H1 (cell line): ENCODE data around the gene TRAF1. TPM values are rescaled to one million over a fixed set of nuclear protein-coding genes. Genes with fewer than 3 reads are reported as not detected.

Experiments used
- CTCF ChIA-PET: fragments of 300-600 bp; sonication (Branson Sonifier 250); formaldehyde crosslinking; loops from one replicate; lab custom pipeline; 2021; ENCODE audit not compliant: partially characterized antibody; lab: Charles Lee
- POLR2A ChIA-PET: fragments of 300-600 bp; sonication (Branson Sonifier 250); formaldehyde crosslinking; loops from one replicate; lab custom pipeline; 2021; ENCODE audit warnings: inconsistent platforms; ENCODE audit not compliant: partially characterized antibody; lab: Charles Lee
- DNase-seq, 2 experiments: peaks; one replicate each; pipeline versions ENCODE4 v3.0.0 to v3.0.0-alpha.2; 2010 to 2022; ENCODE audit warnings: low spot score in 2 of 2, low read depth in 1 of 2, mixed read lengths in 1 of 2
- FAIRE-seq: peaks from 2 replicates; lab custom pipeline; 2011; peaks lifted over from hg19 to GRCh38; lab: Jason Lieb, UNC
- H2AFZ ChIP-seq: 2 replicates; pipeline ENCODE4 v1.8.1; 2012; ENCODE audit warnings: low read length, inconsistent platforms
- H2AK5ac ChIP-seq: 2 replicates; pipeline ENCODE4 v1.6.1; 2013; ENCODE audit warnings: low read depth, low read length
- H2BK120ac ChIP-seq: replicated peaks from 2 replicates; pipeline ENCODE3; 2013; ENCODE audit warnings: low read depth, low read length, inconsistent platforms
- H2BK12ac ChIP-seq: 2 replicates; pipeline ENCODE4 v1.6.1; 2013; ENCODE audit warnings: low read depth, low read length
- H2BK15ac ChIP-seq: 2 replicates; pipeline ENCODE4 v1.6.1; 2013; ENCODE audit warnings: low read length
- H2BK20ac ChIP-seq: 2 replicates; pipeline ENCODE4 v1.6.1; 2013; ENCODE audit warnings: low read length
- H2BK5ac ChIP-seq: 2 replicates; pipeline ENCODE4 v1.6.1; 2013; ENCODE audit warnings: low read depth, low read length
- H3K14ac ChIP-seq: 2 replicates; pipeline ENCODE4 v1.6.1; 2013; ENCODE audit warnings: inconsistent platforms; ENCODE audit not compliant: insufficient read length
- H3K18ac ChIP-seq: 2 replicates; pipeline ENCODE4 v1.6.1; 2013; ENCODE audit warnings: low read length; ENCODE audit errors: extremely low read depth
- H3K23ac ChIP-seq: 2 replicates; pipeline ENCODE4 v1.6.1; 2013; ENCODE audit warnings: inconsistent platforms; ENCODE audit not compliant: insufficient read length
- H3K23me2 ChIP-seq: 2 replicates; pipeline ENCODE4 v1.6.1; 2013; ENCODE audit warnings: low read depth, low read length
- H3K27ac ChIP-seq: 2 replicates; pipeline ENCODE4 v1.6.1; 2011; ENCODE audit warnings: low read depth, low read length, inconsistent platforms
- H3K27me3 ChIP-seq, 4 experiments: replicated peaks in 1 of 4; 1 replicate in 1 of 4; 2 replicates in 3 of 4; pipeline versions ENCODE4 v1.6.1 to v1.8.1; 2011 to 2013; ENCODE audit warnings: low read length in 3 of 4, mild to moderate bottlenecking in 3 of 4, inconsistent platforms in 2 of 4, mixed read lengths in 2 of 4, moderate library complexity in 1 of 4; ENCODE audit not compliant: control insufficient read depth in 3 of 4, insufficient read depth in 3 of 4; ENCODE audit errors: extremely low read depth in 1 of 4
- H3K36me3 ChIP-seq, 4 experiments: 2 replicates each; pipeline versions ENCODE4 v1.6.1 to v1.8.1; 2011 to 2013; ENCODE audit warnings: mild to moderate bottlenecking in 4 of 4, low read length in 3 of 4, moderate library complexity in 2 of 4, control low read depth in 1 of 4, inconsistent platforms in 1 of 4; ENCODE audit not compliant: insufficient read depth in 4 of 4, control insufficient read depth in 2 of 4
- H3K4ac ChIP-seq: replicated peaks from 2 replicates; pipeline ENCODE3; 2013; ENCODE audit warnings: low read length, low read depth, mixed read lengths, inconsistent platforms; ENCODE audit not compliant: insufficient read length
- H3K4me1 ChIP-seq, 4 experiments: replicated peaks in 1 of 4; 1 replicate in 1 of 4; 2 replicates in 3 of 4; pipeline versions ENCODE4 v1.6.1 to v1.8.1; 2011 to 2013; ENCODE audit warnings: low read length in 3 of 4, inconsistent platforms in 2 of 4, mixed read lengths in 1 of 4; ENCODE audit not compliant: insufficient read depth in 4 of 4, control insufficient read depth in 3 of 4
- H3K4me2 ChIP-seq, 2 experiments: 2 replicates each; pipeline versions ENCODE4 v1.6.1 to v1.8.1; 2011 to 2013; ENCODE audit warnings: low read depth in 2 of 2, low read length in 2 of 2, control low read depth in 1 of 2, inconsistent platforms in 1 of 2, mild to moderate bottlenecking in 1 of 2; ENCODE audit not compliant: insufficient read depth in 1 of 2
- H3K4me3 ChIP-seq, 4 experiments: fragments of 200-600, 300-600 bp in 1 of 4; sonication (generic), shearing (Covaris generic), sonication (Bioruptor Twin) in 1 of 4; 2 replicates each; pipeline versions ENCODE4 v1.5.1 to v1.8.1; 2011 to 2016; ENCODE audit warnings: low read length in 4 of 4, low read depth in 3 of 4, control low read depth in 2 of 4, inconsistent platforms in 2 of 4, mild to moderate bottlenecking in 2 of 4, mixed read lengths in 1 of 4, moderate library complexity in 1 of 4; ENCODE audit not compliant: insufficient read depth in 2 of 4; ENCODE audit errors: extremely low read depth in 1 of 4
- H3K56ac ChIP-seq: replicated peaks from 2 replicates; pipeline ENCODE3; 2013; ENCODE audit warnings: low read depth, mild to moderate bottlenecking, mixed read lengths, low read length, inconsistent platforms; ENCODE audit not compliant: insufficient read length
- H3K79me1 ChIP-seq: 2 replicates; pipeline ENCODE4 v1.6.1; 2013; ENCODE audit warnings: low read depth, low read length, control low read depth
- H3K79me2 ChIP-seq, 2 experiments: 2 replicates each; pipeline versions ENCODE4 v1.6.1 to v1.8.1; 2012 to 2013; ENCODE audit warnings: low read length in 2 of 2, mild to moderate bottlenecking in 2 of 2, inconsistent platforms in 1 of 2; ENCODE audit not compliant: insufficient read depth in 2 of 2, control insufficient read depth in 1 of 2
- H3K9ac ChIP-seq, 4 experiments: replicated peaks in 1 of 4; 1 replicate in 1 of 4; 2 replicates in 3 of 4; pipeline versions ENCODE4 v1.6.1 to v1.8.1; 2011 to 2013; ENCODE audit warnings: low read depth in 3 of 4, low read length in 3 of 4, control low read depth in 2 of 4, mild to moderate bottlenecking in 2 of 4, moderate library complexity in 2 of 4, inconsistent platforms in 1 of 4; ENCODE audit errors: extremely low read depth in 1 of 4
- H3K9me3 ChIP-seq, 2 experiments: 2 replicates each; pipeline versions ENCODE4 v1.6.1 to v1.8.1; 2012 to 2013; ENCODE audit warnings: mild to moderate bottlenecking in 2 of 2, moderate library complexity in 2 of 2, control low read depth in 1 of 2, inconsistent platforms in 1 of 2, low read depth in 1 of 2, low read length in 1 of 2, mixed read lengths in 1 of 2; ENCODE audit not compliant: insufficient read depth in 2 of 2
- H4K20me1 ChIP-seq, 2 experiments: replicated peaks in 1 of 2; 2 replicates each; pipeline versions ENCODE3 to v1.8.1; 2011 to 2013; ENCODE audit warnings: inconsistent platforms in 2 of 2, low read length in 2 of 2, mild to moderate bottlenecking in 1 of 2; ENCODE audit not compliant: insufficient read depth in 2 of 2, control insufficient read depth in 1 of 2
- H4K5ac ChIP-seq: 2 replicates; pipeline ENCODE4 v1.6.1; 2013; ENCODE audit warnings: low read length, low read depth, mixed read lengths, inconsistent platforms; ENCODE audit not compliant: insufficient read length
- H4K8ac ChIP-seq: 2 replicates; pipeline ENCODE4 v1.8.0; 2013; ENCODE audit warnings: mild to moderate bottlenecking, moderate library complexity, low read length, inconsistent platforms; ENCODE audit not compliant: insufficient read depth; ENCODE audit errors: extremely low read depth
- H4K91ac ChIP-seq: replicated peaks from 2 replicates; pipeline ENCODE3; 2013; ENCODE audit warnings: low read length, mixed read lengths, inconsistent platforms; ENCODE audit not compliant: insufficient read length
- ATF3 ChIP-seq: IDR thresholded peaks from 2 replicates; pipeline ENCODE4 v1.6.1; 2011; ENCODE audit warnings: low read depth, mild to moderate bottlenecking, low read length; ENCODE audit not compliant: insufficient read depth
- CBX8 ChIP-seq: fragments of 300-800, 300-1000 bp; sonication (generic); IDR thresholded peaks from 2 replicates; pipeline ENCODE4 v1.7.1; 2016; ENCODE audit warnings: low read depth, low read length, borderline replicate concordance
- RAD21 ChIP-seq, 2 experiments: IDR thresholded peaks in 1 of 2; conservative IDR thresholded peaks in 1 of 2; 2 replicates each; pipeline ENCODE4 v1.6.1; 2011; ENCODE audit warnings: low read depth in 2 of 2, low read length in 2 of 2, improper control_type of control experiment in 1 of 2, inconsistent platforms in 1 of 2, mild to moderate bottlenecking in 1 of 2, moderate library complexity in 1 of 2
- RXRA ChIP-seq: IDR thresholded peaks from 2 replicates; pipeline ENCODE4 v1.6.1; 2011; ENCODE audit warnings: low read depth, mild to moderate bottlenecking, low read length, moderate library complexity; ENCODE audit not compliant: insufficient read depth
- WGBS, 2 experiments: shearing (Covaris generic) in 1 of 2; methylation state at CpG; one replicate each; pipeline versions ENCODE4 v1.1.6 to v1.1.7; 2013 to 2015; ENCODE audit warnings: low lambda C conversion rate in 2 of 2, mixed read lengths in 2 of 2, inconsistent platforms in 1 of 2, low coverage in 1 of 2, missing lambda C conversion rate in 1 of 2; ENCODE audit not compliant: insufficient replicate concordance in 2 of 2, insufficient coverage in 1 of 2, insufficient read length in 1 of 2; ENCODE audit errors: extremely low coverage in 1 of 2, missing lambda C conversion rate in 1 of 2; 5-methylcytosine and 5-hydroxymethylcytosine counted together
- polyA plus RNA-seq, 7 experiments: library from polyadenylated mRNA; depleted of rRNA in 3 of 7; stranded (reverse) in 5 of 7; unstranded in 2 of 7; fragments of >200 nt in 5 of 7; fragments of 200-250 nt in 2 of 7; gene quantifications; 1 replicate in 5 of 7; 2 replicates in 1 of 7; 4 replicates in 1 of 7; pipeline versions ENCODE4 v1.2.1 to v1.2.3, GENCODE V29; 2011 to 2013; ENCODE audit warnings: missing spikeins in 2 of 7, mixed read lengths in 2 of 7
- total RNA-seq: library from RNA; stranded (reverse); fragmentation: NEBNext Ultra II Directional; extraction: Animal tissue kit (Norgen Biotek cat#: 25700); gene quantifications from 2 replicates; pipeline ENCODE4 v1.2.1, GENCODE V29; 2021

The TRAF1 gene
- total and polyA plus RNA-seq, 2 of the 8 experiments (the other 6 are each of a cell fraction or from before 2014, with no cell fraction given), result 1.6 to 3.2 TPM

- H3K27me3 ChIP-seq, result peaks cover 0 to 6% (median 2%) of the 10 kb centered on the region in 4 experiments; a peak in 1 of 7 replicates
- 82% methylated on average over 4 of the region's 4 CpGs; no CpG with 5 or more reads in 1 of the 2 experiments for WGBS, 2 experiments
- no peaks in the 10 kb centered on the region for H3K9me3 ChIP-seq
- H3K56ac ChIP-seq, result no peak overlapping the region
- no peak overlapping the region for H4K8ac ChIP-seq
- CTCF ChIA-PET, result interaction anchor here (1.2 to 1.3 kb wide), 2 partner anchors 19 to 45 kb away, joined by 3 to 6 read pairs; no protein-coding TSS in a partner anchor
- no peak overlapping the region for H2BK5ac ChIP-seq
- no peaks in the 10 kb centered on the region for H3K79me1 ChIP-seq
- H4K20me1 ChIP-seq, result no peaks in the 10 kb centered on the region
- no peak overlapping the region for H3K27ac ChIP-seq
- H3K4me2 ChIP-seq, result no peak overlapping the region
- TF ChIP-seq RXRA (no peak), ATF3 (no peak), RAD21 (IDR thresholded peaks at IDR 0.05 in 1 of 2, conservative IDR thresholded peaks at IDR 0.05 in 1 of 2; ENCODE audit: low read depth in 2 of 2, low read length in 2 of 2) (no peak), CBX8 (no peak)
- no peaks in the 10 kb centered on the region for H3K79me2 ChIP-seq
- H4K91ac ChIP-seq, result no peak overlapping the region
- peak overlapping the region; percentile 20; the same call in 1 of the 2 replicates for H3K18ac ChIP-seq
- no peak overlapping the region for H2BK20ac ChIP-seq
- H3K23me2 ChIP-seq, result peaks cover 3% of the 10 kb centered on the region; the same call in 1 of the 2 replicates
- H2AK5ac ChIP-seq, result no peak overlapping the region
- H2BK15ac ChIP-seq, result no peak overlapping the region
- no peak overlapping the region for H3K14ac ChIP-seq
- no peak overlapping the region for H3K4me3 ChIP-seq
- H4K5ac ChIP-seq, result no peak overlapping the region
- H3K9ac ChIP-seq, result no peak overlapping the region
- H2BK120ac ChIP-seq, result no peak overlapping the region
- no peak for DNase-seq
- peak overlapping the region; percentile 28; the same call in 1 of the 2 replicates for H2AFZ ChIP-seq
- H3K36me3 ChIP-seq, result no peaks in the 10 kb centered on the region
- FAIRE-seq, result no peak
- POLR2A ChIA-PET, result no interaction called here
- no peak overlapping the region for H3K23ac ChIP-seq
- no peak overlapping the region for H3K4ac ChIP-seq
- H2BK12ac ChIP-seq, result no peak overlapping the region
- peaks cover 0 to 10% (median 2%) of the 10 kb centered on the region in 4 experiments; a peak in 4 of 7 replicates for H3K4me1 ChIP-seq
Measured at GRCh38 chr9:120931231-120932085, 4.9 kb upstream of the TRAF1 start.
